GM18507 (cell line): ENCODE measurements around the gene GPR3.
A peak's percentile ranks its signal among the peaks of the same experiment; 100 is the strongest.
"Not testable (repeated sequence)": the region's sequence is repeated elsewhere in the genome, so short reads cannot be mapped to it uniquely, and the experiment has no call there.

Experiments
- DNase-seq: peaks from one replicate; pipeline ENCODE4 v3.0.0; 2011; ENCODE audit warnings: low read depth; ENCODE audit not compliant: insufficient read length; ENCODE audit errors: extremely low spot score
- FAIRE-seq: peaks from 2 replicates; lab custom pipeline; 2011; peaks lifted over from hg19 to GRCh38; lab: Jason Lieb, UNC

The GPR3 gene

DNA sequence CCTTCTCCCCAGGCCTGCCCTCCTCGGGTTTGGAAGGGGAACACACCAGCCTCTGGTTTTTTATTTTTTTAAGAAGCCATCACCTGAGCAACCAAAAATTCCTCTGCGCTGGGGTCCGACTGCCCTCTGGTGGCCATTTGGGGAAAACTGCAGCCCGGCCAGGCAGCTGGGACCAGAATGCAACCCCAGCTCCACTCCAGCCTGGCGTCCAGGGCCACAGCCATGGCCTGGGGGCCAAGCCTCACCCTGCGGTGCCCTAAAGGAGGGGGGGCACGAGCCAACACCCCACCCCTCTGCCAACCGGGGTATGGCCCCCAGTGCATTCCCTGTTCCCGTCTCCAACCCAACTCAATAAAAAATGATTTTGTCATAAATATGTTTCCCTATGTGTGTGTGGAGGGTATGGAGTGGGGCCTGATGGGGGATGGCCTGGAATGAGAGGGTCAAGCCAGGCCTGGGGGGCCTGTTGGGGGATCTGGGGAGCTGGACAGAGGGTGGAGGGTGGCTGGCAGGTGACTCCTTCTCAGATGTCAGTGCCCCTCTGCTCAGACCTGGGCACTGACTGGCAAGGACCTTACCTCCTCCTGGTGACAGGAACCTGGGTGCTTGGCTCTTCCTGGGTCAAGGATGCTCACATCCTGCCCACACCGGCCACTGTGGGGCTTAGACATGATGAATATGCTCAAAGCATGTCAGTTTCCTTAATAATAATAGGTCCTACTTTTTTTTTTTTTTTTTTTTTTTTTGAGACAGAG is 3.2 kb downstream of the GPR3 start:
- DNase-seq (peak; percentile 73), FAIRE-seq (peak; percentile 78)

- DNase-seq (no peak), FAIRE-seq (no peak)
Measured at GRCh38 chr1:27397110-27397509, 4.7 kb downstream of the GPR3 start.

DNA sequence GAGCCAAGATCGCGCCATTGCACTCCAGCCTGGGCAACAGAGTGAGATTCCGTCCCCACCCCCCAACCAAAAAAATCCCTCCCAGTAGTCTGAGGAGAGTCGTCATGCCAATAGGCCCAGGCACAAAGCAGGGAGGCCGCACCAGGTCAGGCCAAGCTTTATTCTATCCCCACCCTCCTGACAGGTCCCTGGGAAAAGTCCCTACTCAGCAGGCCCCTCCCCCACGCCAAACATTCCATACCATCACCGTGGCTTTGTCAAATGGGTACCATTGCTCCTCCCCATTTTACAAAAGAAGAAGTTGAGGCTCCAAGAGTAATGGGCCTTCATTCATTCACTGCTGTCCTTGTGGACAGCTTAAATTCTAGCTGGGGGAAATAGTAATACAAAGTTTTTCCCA is 5.3 kb downstream of the GPR3 start:
- DNase-seq (no peak), FAIRE-seq (no peak)

DNA sequence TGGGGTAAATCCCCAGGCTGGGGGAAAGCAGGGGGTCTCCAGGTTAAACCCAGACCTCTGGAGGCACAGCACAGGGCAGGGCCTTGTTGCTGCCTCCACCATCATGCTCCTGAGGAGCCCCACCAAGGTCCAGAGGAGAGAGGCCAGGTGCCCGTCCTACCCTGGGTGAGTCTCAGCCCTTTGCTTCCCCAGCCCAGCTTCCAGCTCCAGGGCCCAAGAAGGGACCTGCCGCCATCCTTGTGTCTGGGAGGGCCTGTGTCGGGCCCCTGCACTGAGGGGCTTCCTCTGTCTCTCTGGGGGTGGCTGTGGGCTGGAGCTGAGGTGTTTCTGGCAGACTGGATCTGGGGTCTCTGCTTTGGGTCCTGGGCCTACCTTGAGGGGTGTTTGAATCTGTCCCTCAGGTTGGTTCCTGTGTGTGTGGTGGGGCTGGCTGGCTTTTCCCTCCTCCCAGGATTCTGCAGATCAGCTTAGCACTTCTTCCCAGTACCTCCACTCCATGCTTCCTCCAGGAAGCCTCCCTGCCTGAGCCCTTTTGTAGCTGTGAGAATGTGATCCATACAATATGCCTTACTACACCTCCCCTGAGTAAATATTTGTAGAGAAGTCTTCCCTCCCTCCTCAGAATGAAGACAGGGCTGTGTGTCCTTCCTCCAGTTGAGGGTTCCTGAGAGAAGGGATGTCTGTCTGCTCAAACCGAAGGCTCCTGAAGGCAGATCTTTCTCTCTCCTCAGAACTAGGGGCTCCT is 6.2 kb downstream of the GPR3 start:
- FAIRE-seq, result no peak
- DNase-seq, result no peak

DNA sequence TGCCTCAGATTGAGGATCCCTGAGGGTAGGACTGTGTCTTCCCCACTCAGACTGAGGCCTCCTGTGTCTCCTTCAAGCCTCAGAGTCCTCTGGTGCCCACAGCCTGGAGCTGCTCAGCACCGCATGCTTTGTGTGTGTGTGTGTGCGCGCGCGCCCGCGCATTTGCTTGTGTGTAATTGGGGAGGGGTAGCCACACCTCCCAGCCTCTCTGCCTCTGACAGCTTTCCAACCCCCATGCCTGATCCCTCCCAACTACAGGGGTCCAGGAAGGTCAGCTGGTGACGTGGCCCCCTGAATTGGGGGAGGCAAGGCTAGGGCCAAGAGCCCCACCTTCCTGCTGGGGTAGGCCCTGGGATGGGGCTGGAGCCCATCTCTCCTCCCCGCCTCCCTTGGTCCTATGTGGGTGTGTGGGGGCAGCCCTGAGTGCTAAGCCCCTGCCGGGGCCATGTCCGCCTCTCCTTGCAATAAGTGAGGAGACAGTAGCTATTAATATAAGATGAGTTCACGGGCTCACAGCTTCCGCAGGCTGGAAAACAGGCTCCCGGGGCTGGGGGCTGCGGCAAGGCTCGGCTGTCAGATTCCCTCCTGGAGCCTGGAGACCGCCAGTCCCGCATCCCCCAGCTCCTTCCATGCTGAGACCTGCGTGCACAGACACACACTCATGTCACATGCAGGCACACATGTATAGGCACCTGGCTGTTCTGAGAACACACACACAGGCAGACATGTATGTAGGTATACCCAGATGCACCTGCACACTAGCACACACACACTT is 7.0 kb downstream of the GPR3 start:
- no peak for DNase-seq
- FAIRE-seq, result no peak

GRCh38 chr1:27400082-27400962 is 7.9 kb downstream of the GPR3 start:
- FAIRE-seq (no peak), DNase-seq (no peak)

DNA sequence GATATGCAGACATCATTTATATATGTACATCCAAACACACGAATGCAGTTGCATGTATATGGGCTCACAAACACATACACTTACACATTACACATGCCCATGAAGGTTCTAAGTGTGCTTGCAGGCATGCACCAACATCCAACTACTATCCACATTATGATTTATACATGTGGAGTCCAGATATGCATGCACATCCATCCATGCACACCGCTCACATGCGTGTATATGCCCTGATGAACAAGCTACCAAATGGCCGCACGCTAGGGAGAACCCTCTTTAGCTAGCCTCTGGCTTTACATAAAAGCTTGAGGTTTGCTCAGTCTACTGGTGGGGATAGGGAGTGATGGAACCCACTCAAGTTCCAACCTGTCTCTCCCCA is 8.5 kb downstream of the GPR3 start:
- no peak for DNase-seq
- no peak for FAIRE-seq

DNA sequence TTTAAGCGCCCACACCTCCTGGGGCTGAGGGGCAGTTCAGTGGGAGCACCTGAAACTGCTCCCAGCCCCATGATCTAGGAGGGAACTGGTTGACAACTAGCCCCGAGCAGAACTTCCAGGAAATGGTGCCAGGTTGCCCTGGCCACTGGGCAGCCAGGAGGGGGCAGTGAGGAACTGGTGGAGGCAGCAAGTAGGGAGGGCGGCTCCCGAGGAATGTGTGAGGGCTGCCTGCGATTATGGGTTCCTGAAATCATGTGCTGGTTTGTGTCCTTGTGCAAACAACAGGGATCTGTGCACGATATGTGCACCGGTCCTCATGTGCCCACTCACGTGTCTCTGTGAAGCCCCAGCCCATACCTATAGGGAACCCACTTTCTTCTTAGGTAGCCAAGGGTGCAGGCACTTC is 9.9 kb downstream of the GPR3 start:
- DNase-seq (no peak), FAIRE-seq (no peak)

GRCh38 chr1:27403065-27403726 is 10.8 kb downstream of the GPR3 start:
- DNase-seq, result peak; percentile 28
- FAIRE-seq, result peak; percentile 61

DNA sequence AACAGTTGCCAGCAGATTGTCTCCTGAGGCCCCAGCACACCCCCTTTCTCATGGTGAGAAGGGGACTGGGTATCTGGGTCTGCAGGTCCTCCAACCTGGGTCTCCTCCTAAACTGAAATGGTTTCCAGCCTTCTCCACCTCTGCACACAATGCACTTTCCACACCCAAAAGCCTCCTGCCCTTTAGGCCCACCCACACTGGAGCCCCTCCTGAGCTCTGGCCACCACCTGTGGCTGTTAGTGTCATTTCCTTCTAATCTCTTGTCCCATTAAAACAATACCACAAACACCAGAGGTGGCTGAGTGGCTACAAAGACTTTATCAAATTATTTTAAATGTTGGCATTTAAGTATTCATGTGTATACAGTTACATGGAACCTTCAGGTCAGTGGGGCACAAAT is 11.5 kb downstream of the GPR3 start:
- FAIRE-seq, result no peak
- no peak for DNase-seq

DNA sequence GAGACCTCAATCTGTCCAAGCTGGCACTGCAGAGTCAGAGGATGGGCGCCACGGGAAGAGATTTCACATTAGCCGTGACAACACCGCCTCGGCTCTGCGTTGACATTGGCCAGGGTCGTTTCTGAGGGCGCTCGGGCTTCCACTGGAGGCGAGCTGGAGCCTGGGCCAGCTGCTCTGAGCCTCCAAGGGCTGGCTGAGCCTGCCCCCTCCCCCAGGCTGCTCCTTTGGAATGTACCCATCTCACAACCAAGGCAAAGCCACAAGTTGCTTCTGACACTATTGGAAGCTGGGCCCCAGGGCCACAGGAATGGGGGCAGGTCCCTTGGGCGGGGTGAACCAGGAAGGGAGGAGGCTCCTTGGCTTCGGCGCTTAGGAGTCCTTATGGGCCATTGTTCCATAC is 12.7 kb downstream of the GPR3 start:
- no peak for FAIRE-seq

GRCh38 chr1:27405598-27406361 is 13.4 kb downstream of the GPR3 start:
- not testable (repeated sequence) for FAIRE-seq, DNase-seq

More for the DNA sequence above, 12.7 kb downstream of the GPR3 start:
- no peak for DNase-seq

DNA sequence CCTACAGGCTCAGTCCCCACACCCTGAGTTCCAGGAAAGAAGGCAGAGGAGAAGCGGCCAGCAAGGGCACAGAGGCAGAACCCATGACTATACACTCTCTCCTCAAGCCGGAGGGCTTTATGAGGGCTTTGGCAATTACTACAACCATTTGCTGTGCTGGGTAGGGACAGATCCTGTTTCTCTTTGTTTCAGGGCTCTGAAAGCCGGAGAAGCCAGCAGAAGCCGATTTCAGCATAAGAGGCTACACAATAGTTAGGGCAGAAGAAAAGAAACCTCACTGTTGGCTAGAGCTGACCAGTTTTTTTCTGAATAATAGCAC is 13.9 kb downstream of the GPR3 start:
- FAIRE-seq, result no peak
- DNase-seq, result no peak

DNA sequence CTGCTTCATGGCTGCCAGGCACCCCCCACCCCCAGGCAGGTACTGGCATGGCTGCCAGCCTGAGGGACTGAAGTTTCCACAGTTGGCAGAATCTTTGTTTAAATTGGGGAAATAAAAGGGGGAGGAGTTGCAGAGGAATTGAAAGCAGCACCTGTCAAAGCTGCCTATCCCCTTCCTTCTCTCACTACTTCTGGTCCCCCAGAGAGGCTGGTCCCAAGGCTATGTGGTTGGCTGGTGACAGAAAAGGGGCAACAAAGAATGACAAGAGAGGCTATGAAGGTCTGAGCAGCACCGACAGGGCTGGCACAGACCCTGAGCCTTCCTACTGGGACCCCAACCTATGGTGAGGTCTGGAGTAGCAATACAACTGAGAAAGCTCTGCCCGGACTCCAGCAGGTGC is 14.4 kb downstream of the GPR3 start:
- FAIRE-seq, result not testable (repeated sequence)

GRCh38 chr1:27408151-27408550 is 15.7 kb downstream of the GPR3 start:
- no peak for DNase-seq
- FAIRE-seq, result no peak

More for the DNA sequence above, 14.4 kb downstream of the GPR3 start:
- not testable (repeated sequence) for DNase-seq

- FAIRE-seq (no peak), DNase-seq (no peak)
Measured at GRCh38 chr1:27409669-27410068, 17.2 kb downstream of the GPR3 start.

DNA sequence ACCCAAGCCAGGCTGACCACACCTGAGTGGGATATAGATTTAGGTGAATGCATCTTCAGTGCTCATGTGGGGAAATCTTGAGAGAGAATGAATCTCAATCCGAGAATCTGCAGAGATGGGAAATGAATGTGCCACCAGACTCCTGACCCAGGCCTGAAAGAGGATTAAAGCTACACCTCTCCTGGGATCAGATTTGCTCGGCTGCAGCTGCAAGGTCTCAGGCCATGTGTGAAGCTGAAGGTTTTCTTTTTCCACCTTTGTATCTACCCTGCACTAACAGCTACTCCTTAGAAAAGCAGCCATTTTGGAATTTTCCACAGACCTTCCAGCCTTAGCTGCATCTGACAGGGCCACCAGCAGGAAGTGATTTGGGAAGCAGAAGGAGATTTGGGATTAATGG is 18.3 kb downstream of the GPR3 start:
- FAIRE-seq, result no peak
- no peak for DNase-seq

GRCh38 chr1:27412502-27412901 is 20.1 kb downstream of the GPR3 start:
- no peak for FAIRE-seq
- DNase-seq, result no peak
